ENCODE results near the gene GRM1.

DNA sequence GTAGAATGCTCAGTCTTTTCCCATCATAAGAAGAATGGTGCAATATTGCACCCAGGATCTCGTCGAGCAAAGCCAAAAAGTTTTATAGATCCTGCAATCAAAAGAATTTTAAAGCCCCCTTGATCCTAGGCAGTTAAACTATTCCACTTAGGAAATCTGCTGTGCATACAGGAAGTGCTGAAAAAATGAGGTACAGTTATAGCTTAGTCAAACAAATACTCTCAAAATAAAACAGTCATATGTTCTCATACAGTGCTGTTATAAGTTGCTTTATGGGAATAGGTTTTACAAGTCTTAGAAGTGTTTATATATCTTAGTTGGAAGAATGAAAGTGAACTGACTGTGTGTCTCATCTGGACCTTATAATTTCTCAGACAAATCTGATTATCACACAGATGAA lies 282.2 kb downstream of the GRM1 start:
- TF ChIP-seq, protein P1, sequence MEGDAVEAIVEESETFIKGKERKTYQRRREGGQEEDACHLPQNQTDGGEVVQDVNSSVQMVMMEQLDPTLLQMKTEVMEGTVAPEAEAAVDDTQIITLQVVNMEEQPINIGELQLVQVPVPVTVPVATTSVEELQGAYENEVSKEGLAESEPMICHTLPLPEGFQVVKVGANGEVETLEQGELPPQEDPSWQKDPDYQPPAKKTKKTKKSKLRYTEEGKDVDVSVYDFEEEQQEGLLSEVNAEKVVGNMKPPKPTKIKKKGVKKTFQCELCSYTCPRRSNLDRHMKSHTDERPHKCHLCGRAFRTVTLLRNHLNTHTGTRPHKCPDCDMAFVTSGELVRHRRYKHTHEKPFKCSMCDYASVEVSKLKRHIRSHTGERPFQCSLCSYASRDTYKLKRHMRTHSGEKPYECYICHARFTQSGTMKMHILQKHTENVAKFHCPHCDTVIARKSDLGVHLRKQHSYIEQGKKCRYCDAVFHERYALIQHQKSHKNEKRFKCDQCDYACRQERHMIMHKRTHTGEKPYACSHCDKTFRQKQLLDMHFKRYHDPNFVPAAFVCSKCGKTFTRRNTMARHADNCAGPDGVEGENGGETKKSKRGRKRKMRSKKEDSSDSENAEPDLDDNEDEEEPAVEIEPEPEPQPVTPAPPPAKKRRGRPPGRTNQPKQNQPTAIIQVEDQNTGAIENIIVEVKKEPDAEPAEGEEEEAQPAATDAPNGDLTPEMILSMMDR (IDR thresholded peaks at IDR 0.05; ENCODE audit: extremely low read depth in 1 of 2, insufficient read depth in 1 of 2, low read depth in 1 of 2, low read length in 2 of 2), result no peak
- no peak for TF ChIP-seq POLR2A (IDR thresholded peaks at IDR 0.05; ENCODE audit: low read depth, low read length)

Data from endothelial cell of umbilical vein (primary cell).